ENCODE results near the gene SUGCT. TPM values are rescaled to one million over a fixed set of nuclear protein-coding genes. Genes with fewer than 3 reads are reported as not detected.

The SUGCT gene
- total RNA-seq, 2 experiments from 2014 or later = not detected

- Mint-ChIP-seq H3K27ac (no peak overlapping the region), H3K4me3 (no peak overlapping the region), H3K36me3 (ENCODE audit: low read depth) (no peaks in the 10 kb centered on the region), H3K9me3 (no peaks in the 10 kb centered on the region), H3K27me3 (no peaks in the 10 kb centered on the region), H3K4me1 (no peaks in the 10 kb centered on the region)
- POLR2A ChIA-PET = no interaction called here
- DNase-seq = no peak
- CTCF ChIA-PET = no interaction called here
Observed at GRCh38 chr7:40482845-40483244, 348.0 kb downstream of the SUGCT start.

- DNase-seq = no peak
- H3K4me3 Mint-ChIP-seq = no peak overlapping the region
- CTCF ChIA-PET = no interaction called here
- no peaks in the 10 kb centered on the region for H3K4me1 Mint-ChIP-seq
- no peaks in the 10 kb centered on the region for H3K9me3 Mint-ChIP-seq
- POLR2A ChIA-PET = no interaction called here
- no peak overlapping the region for H3K27ac Mint-ChIP-seq
- no peaks in the 10 kb centered on the region for H3K27me3 Mint-ChIP-seq
- no peaks in the 10 kb centered on the region for H3K36me3 Mint-ChIP-seq (ENCODE audit: low read depth)
Observed at GRCh38 chr7:40483630-40484029, 348.8 kb downstream of the SUGCT start.

- POLR2A ChIA-PET = no interaction called here
- Mint-ChIP-seq H3K4me1 (no peaks in the 10 kb centered on the region), H3K36me3 (ENCODE audit: low read depth) (no peaks in the 10 kb centered on the region), H3K9me3 (peaks cover 12% of the 10 kb centered on the region), H3K27me3 (no peaks in the 10 kb centered on the region), H3K27ac (no peak overlapping the region), H3K4me3 (no peak overlapping the region)
- DNase-seq = no peak
- CTCF ChIA-PET = no interaction called here
Observed at GRCh38 chr7:40489844-40490602, 355.2 kb downstream of the SUGCT start.

- Mint-ChIP-seq H3K4me1 (no peaks in the 10 kb centered on the region), H3K36me3 (ENCODE audit: low read depth) (no peaks in the 10 kb centered on the region), H3K27ac (no peak overlapping the region), H3K27me3 (no peaks in the 10 kb centered on the region), H3K9me3 (peaks cover 12% of the 10 kb centered on the region), H3K4me3 (no peak overlapping the region)
- ChIA-PET POLR2A (no interaction called here), CTCF (no interaction called here)
- DNase-seq = no peak
Observed at GRCh38 chr7:40490603-40490924, 355.8 kb downstream of the SUGCT start.

- Mint-ChIP-seq H3K27me3 (no peaks in the 10 kb centered on the region), H3K4me1 (no peaks in the 10 kb centered on the region), H3K27ac (no peak overlapping the region), H3K36me3 (ENCODE audit: low read depth) (no peaks in the 10 kb centered on the region), H3K9me3 (peaks cover 12% of the 10 kb centered on the region), H3K4me3 (no peak overlapping the region)
- CTCF ChIA-PET = no interaction called here
- POLR2A ChIA-PET = no interaction called here
- no peak for DNase-seq
Observed at GRCh38 chr7:40492946-40493345, 358.1 kb downstream of the SUGCT start.

GRCh38 chr7:40493609-40494051 lies 358.8 kb downstream of the SUGCT start:
- Mint-ChIP-seq H3K36me3 (ENCODE audit: low read depth) (no peaks in the 10 kb centered on the region), H3K9me3 (peaks cover 12% of the 10 kb centered on the region), H3K4me3 (no peak overlapping the region), H3K27me3 (no peaks in the 10 kb centered on the region), H3K4me1 (no peaks in the 10 kb centered on the region), H3K27ac (no peak overlapping the region)
- no peak for DNase-seq
- CTCF ChIA-PET = no interaction called here
- POLR2A ChIA-PET = no interaction called here

- Mint-ChIP-seq H3K4me1 (no peaks in the 10 kb centered on the region), H3K4me3 (no peak overlapping the region), H3K9me3 (no peaks in the 10 kb centered on the region), H3K27ac (no peak overlapping the region), H3K27me3 (no peaks in the 10 kb centered on the region), H3K36me3 (ENCODE audit: low read depth) (no peaks in the 10 kb centered on the region)
- CTCF ChIA-PET = no interaction called here
- no peak for DNase-seq
- POLR2A ChIA-PET = no interaction called here
Observed at GRCh38 chr7:40498924-40499510, 364.2 kb downstream of the SUGCT start.

GRCh38 chr7:40499718-40500117 lies 364.9 kb downstream of the SUGCT start:
- Mint-ChIP-seq H3K4me1 (no peaks in the 10 kb centered on the region), H3K4me3 (no peak overlapping the region), H3K27ac (no peak overlapping the region), H3K9me3 (no peaks in the 10 kb centered on the region), H3K27me3 (no peaks in the 10 kb centered on the region), H3K36me3 (ENCODE audit: low read depth) (no peaks in the 10 kb centered on the region)
- ChIA-PET POLR2A (no interaction called here), CTCF (no interaction called here)
- DNase-seq = no peak

GRCh38 chr7:40500219-40500618 lies 365.4 kb downstream of the SUGCT start:
- Mint-ChIP-seq H3K27me3 (no peaks in the 10 kb centered on the region), H3K27ac (no peak overlapping the region), H3K4me1 (no peaks in the 10 kb centered on the region), H3K4me3 (no peak overlapping the region), H3K9me3 (no peaks in the 10 kb centered on the region), H3K36me3 (ENCODE audit: low read depth) (no peaks in the 10 kb centered on the region)
- CTCF ChIA-PET = no interaction called here
- DNase-seq = no peak
- POLR2A ChIA-PET = no interaction called here

- Mint-ChIP-seq H3K36me3 (ENCODE audit: low read depth) (no peaks in the 10 kb centered on the region), H3K9me3 (no peaks in the 10 kb centered on the region), H3K4me1 (no peaks in the 10 kb centered on the region)
Observed at GRCh38 chr7:40502359-40502758, 367.6 kb downstream of the SUGCT start.

GRCh38 chr7:40506158-40506557 lies 371.4 kb downstream of the SUGCT start:
- no peaks in the 10 kb centered on the region for H3K27me3 Mint-ChIP-seq
- no peak overlapping the region for H3K27ac Mint-ChIP-seq
- no peaks in the 10 kb centered on the region for H3K4me1 Mint-ChIP-seq
- H3K4me3 Mint-ChIP-seq = no peak overlapping the region
- DNase-seq = no peak
- ChIA-PET POLR2A (no interaction called here), CTCF (no interaction called here)
- no peaks in the 10 kb centered on the region for H3K9me3 Mint-ChIP-seq
- H3K36me3 Mint-ChIP-seq (ENCODE audit: low read depth) = no peaks in the 10 kb centered on the region

More at GRCh38 chr7:40502359-40502758, 367.6 kb downstream of the SUGCT start:
- ChIA-PET CTCF (no interaction called here), POLR2A (no interaction called here)
- H3K27ac Mint-ChIP-seq = no peak overlapping the region
- no peaks in the 10 kb centered on the region for H3K27me3 Mint-ChIP-seq
- no peak for DNase-seq
- H3K4me3 Mint-ChIP-seq = no peak overlapping the region

- CTCF ChIA-PET = no interaction called here
- H3K27ac Mint-ChIP-seq = no peak overlapping the region
- H3K36me3 Mint-ChIP-seq (ENCODE audit: low read depth) = no peaks in the 10 kb centered on the region
- no peaks in the 10 kb centered on the region for H3K9me3 Mint-ChIP-seq
- H3K27me3 Mint-ChIP-seq = no peaks in the 10 kb centered on the region
- DNase-seq = no peak
- no peak overlapping the region for H3K4me3 Mint-ChIP-seq
- no peaks in the 10 kb centered on the region for H3K4me1 Mint-ChIP-seq
- POLR2A ChIA-PET = no interaction called here
Observed at GRCh38 chr7:40507166-40507565, 372.4 kb downstream of the SUGCT start.

GRCh38 chr7:40509287-40509996 lies 374.6 kb downstream of the SUGCT start:
- DNase-seq = no peak
- H3K4me3 Mint-ChIP-seq = no peak overlapping the region
- no peak overlapping the region for H3K27ac Mint-ChIP-seq
- no peaks in the 10 kb centered on the region for H3K27me3 Mint-ChIP-seq
- CTCF ChIA-PET = no interaction called here
- H3K4me1 Mint-ChIP-seq = no peaks in the 10 kb centered on the region
- H3K36me3 Mint-ChIP-seq (ENCODE audit: low read depth) = no peaks in the 10 kb centered on the region
- POLR2A ChIA-PET = no interaction called here
- H3K9me3 Mint-ChIP-seq = peaks cover 4% of the 10 kb centered on the region

GRCh38 chr7:40516376-40516775 lies 381.6 kb downstream of the SUGCT start:
- CTCF ChIA-PET = no interaction called here
- no peaks in the 10 kb centered on the region for H3K27me3 Mint-ChIP-seq
- H3K36me3 Mint-ChIP-seq (ENCODE audit: low read depth) = no peaks in the 10 kb centered on the region
- no peak overlapping the region for H3K4me3 Mint-ChIP-seq
- H3K4me1 Mint-ChIP-seq = no peaks in the 10 kb centered on the region
- POLR2A ChIA-PET = no interaction called here
- DNase-seq = no peak
- no peak overlapping the region for H3K27ac Mint-ChIP-seq
- H3K9me3 Mint-ChIP-seq = peaks cover 4% of the 10 kb centered on the region

All from activated CD4-positive, alpha-beta memory T cell treated with anti-CD3 and anti-CD28 coated beads, Interleukin-2, amount 10 ng/mL, durations not matched to agents 7 days and 5 days (primary cell).